Measurements from ENCODE around the gene EPHB3. TPM values are rescaled to one million over a fixed set of nuclear protein-coding genes. Genes with fewer than 3 reads are reported as not detected.

The EPHB3 gene
- total RNA-seq, 1 donor from 2014 or later = 7.2 TPM

DNA sequence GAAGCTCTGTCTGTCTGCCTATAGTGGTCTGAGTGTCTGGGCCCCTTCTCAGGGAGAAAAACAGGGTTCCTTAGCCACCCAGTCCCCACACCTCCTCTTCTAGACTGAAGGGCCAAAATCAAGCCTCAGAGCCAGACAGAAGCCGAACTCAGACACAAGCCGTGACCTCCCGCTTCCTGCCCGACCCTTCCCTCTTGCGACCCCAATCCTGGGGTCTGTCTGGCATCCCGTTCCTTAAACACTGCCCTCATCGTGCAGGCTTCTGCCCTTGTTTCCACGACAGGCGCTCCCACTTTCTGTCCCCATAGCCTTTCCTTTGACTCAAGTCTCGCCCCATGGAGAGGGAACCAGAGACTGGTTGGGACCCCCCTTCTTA is 32.3 kb downstream of the EPHB3 start:
- peak overlapping the region; percentile 27 for H3K27ac Mint-ChIP-seq (ENCODE audit: unreplicated experiment)
- TF ChIP-seq, protein P1, sequence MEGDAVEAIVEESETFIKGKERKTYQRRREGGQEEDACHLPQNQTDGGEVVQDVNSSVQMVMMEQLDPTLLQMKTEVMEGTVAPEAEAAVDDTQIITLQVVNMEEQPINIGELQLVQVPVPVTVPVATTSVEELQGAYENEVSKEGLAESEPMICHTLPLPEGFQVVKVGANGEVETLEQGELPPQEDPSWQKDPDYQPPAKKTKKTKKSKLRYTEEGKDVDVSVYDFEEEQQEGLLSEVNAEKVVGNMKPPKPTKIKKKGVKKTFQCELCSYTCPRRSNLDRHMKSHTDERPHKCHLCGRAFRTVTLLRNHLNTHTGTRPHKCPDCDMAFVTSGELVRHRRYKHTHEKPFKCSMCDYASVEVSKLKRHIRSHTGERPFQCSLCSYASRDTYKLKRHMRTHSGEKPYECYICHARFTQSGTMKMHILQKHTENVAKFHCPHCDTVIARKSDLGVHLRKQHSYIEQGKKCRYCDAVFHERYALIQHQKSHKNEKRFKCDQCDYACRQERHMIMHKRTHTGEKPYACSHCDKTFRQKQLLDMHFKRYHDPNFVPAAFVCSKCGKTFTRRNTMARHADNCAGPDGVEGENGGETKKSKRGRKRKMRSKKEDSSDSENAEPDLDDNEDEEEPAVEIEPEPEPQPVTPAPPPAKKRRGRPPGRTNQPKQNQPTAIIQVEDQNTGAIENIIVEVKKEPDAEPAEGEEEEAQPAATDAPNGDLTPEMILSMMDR (IDR thresholded peaks at IDR 0.05) = no peak
- H3K4me3 Mint-ChIP-seq (ENCODE audit: unreplicated experiment) = no peak overlapping the region
- H3K27me3 Mint-ChIP-seq (ENCODE audit: low read depth) = no peaks in the 10 kb centered on the region
- peak; percentile 28 for DNase-seq (ENCODE audit: low spot score)
- no peaks in the 10 kb centered on the region for H3K9me3 Mint-ChIP-seq (ENCODE audit: low read depth)
- peaks cover 27% of the 10 kb centered on the region for H3K4me1 Mint-ChIP-seq (ENCODE audit: low read depth)
- no peaks in the 10 kb centered on the region for H3K36me3 Mint-ChIP-seq (ENCODE audit: low read depth)

DNA sequence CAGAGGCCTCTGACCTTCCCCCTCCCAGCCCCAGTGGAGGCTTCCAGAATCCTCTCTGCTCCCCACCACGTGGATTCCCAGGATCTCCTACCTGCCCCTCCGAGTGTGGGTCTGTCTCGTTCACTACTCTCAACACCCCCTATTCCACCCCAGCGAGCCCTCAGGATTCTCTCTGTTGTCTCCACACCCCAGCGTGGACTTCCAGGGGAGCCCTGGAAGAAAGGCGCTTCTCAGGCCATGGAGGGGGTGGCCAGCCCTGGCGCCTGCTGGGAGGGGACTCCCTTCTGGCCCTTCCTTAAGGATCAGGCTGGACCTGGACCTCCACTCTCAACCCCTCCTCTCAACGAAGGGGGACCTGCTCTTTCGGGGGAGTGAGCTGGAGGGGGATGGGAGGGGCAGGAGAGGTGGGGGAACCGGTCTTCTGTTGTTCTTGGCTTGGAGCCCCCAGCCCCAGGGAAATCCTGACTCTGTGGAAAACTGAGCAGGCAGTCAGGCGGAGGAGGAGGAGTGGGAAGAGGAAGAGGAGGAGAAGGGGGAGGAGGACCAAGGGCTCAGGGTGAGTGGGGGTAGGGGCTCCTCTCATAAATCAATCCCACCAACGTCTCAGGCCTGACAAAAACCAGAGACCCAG is 32.9 kb downstream of the EPHB3 start:
- H3K27ac Mint-ChIP-seq (ENCODE audit: unreplicated experiment) = no peak overlapping the region

DNA sequence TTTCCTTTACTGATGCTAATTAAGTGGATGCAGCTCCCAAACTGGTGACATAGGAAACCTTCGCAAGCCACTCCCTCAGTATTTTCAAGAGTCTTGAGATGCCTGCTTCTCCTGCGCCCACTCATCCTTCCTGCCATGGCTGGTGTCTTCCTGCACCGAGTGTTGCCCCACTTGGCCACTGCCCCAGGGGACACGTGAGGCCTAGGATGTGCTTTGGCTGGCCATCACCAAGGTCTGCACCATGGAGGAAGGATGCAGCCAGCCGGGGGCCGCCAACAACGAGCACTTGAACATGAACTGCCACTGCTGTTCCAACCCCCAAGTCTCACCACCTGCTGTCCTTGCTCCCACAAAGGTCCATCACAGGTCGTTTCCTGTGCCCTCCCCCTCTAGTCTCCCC is 34.1 kb downstream of the EPHB3 start:
- no peaks in the 10 kb centered on the region for H3K9me3 Mint-ChIP-seq (ENCODE audit: low read depth)
- no peaks in the 10 kb centered on the region for H3K27me3 Mint-ChIP-seq (ENCODE audit: low read depth)
- no peak overlapping the region for H3K4me3 Mint-ChIP-seq (ENCODE audit: unreplicated experiment)
- TF ChIP-seq, protein P1 (IDR thresholded peaks at IDR 0.05) = no peak
- no peak for DNase-seq (ENCODE audit: low spot score)
- H3K4me1 Mint-ChIP-seq (ENCODE audit: low read depth) = peaks cover 29% of the 10 kb centered on the region
- no peaks in the 10 kb centered on the region for H3K36me3 Mint-ChIP-seq (ENCODE audit: low read depth)
- no peak overlapping the region for H3K27ac Mint-ChIP-seq (ENCODE audit: unreplicated experiment)

More for the DNA sequence above, 32.9 kb downstream of the EPHB3 start:
- Mint-ChIP-seq H3K4me1 (ENCODE audit: low read depth) (peaks cover 27% of the 10 kb centered on the region), H3K9me3 (ENCODE audit: low read depth) (no peaks in the 10 kb centered on the region), H3K4me3 (ENCODE audit: unreplicated experiment) (no peak overlapping the region), H3K27me3 (ENCODE audit: low read depth) (no peaks in the 10 kb centered on the region), H3K36me3 (ENCODE audit: low read depth) (no peaks in the 10 kb centered on the region)
- TF ChIP-seq, protein P1 (IDR thresholded peaks at IDR 0.05) = no peak
- no peak for DNase-seq (ENCODE audit: low spot score)

DNA sequence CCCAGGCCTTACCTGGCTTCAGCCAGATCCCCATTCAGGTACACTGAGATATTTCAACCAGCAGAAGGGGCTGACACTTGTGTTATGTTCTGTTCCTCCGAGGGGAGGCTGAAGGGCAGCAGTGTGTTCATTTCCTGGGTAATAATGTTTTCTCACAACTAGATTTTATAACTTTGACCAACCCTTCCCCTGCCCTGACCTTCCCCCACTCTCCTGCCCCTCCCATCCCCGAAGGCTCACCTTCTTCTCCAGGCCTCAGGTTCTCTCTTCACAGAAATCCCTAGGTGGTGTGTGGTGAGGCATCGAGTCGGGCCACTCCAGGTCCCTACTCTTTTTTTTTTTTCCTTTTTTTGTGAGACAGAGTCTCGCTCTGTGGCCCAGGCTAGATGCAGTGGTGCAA is 34.6 kb downstream of the EPHB3 start:
- peaks cover 34% of the 10 kb centered on the region for H3K4me1 Mint-ChIP-seq (ENCODE audit: low read depth)

DNA sequence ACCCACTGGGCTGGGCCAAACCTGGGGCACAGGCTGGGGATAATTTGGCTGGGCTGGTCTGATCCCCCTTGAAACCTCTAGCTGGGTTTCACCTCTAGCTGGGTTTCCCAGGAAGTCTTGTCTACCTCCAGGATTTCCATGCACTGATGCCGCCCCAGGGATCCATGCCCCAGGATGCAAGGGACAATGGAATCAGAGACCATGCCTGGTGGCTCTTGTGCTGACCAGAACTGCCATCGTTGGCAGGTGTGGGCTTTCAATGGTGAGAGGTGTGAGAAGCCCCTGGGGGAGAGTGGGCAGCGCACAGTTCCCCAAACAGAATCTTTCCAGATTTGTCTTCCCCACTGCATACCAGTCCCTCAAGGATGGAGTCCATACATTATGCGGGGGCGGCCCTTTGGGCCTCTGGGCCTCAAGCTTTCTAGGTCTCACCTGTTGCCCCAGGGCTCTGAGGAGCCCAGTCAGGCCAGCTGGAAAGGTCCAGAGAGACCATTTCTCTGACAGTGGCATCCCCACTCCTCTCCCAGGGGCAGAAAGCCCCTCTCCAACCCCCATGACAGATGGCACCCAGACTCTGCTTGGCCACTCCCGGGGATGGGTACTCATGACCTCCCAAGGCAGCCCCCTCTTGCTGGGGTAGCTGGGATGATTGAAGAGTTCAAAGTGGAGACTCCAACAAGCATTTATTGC is 35.4 kb downstream of the EPHB3 start:
- H3K4me3 Mint-ChIP-seq (ENCODE audit: unreplicated experiment) = no peak overlapping the region
- H3K9me3 Mint-ChIP-seq (ENCODE audit: low read depth) = no peaks in the 10 kb centered on the region
- H3K36me3 Mint-ChIP-seq (ENCODE audit: low read depth) = no peaks in the 10 kb centered on the region
- TF ChIP-seq, protein P1 (IDR thresholded peaks at IDR 0.05) = no peak
- H3K27ac Mint-ChIP-seq (ENCODE audit: unreplicated experiment) = no peak overlapping the region
- H3K27me3 Mint-ChIP-seq (ENCODE audit: low read depth) = no peaks in the 10 kb centered on the region
- DNase-seq (ENCODE audit: low spot score) = no peak
- peaks cover 36% of the 10 kb centered on the region for H3K4me1 Mint-ChIP-seq (ENCODE audit: low read depth)

More for the DNA sequence above, 34.6 kb downstream of the EPHB3 start:
- H3K36me3 Mint-ChIP-seq (ENCODE audit: low read depth) = no peaks in the 10 kb centered on the region
- no peaks in the 10 kb centered on the region for H3K9me3 Mint-ChIP-seq (ENCODE audit: low read depth)
- no peak overlapping the region for H3K27ac Mint-ChIP-seq (ENCODE audit: unreplicated experiment)
- DNase-seq (ENCODE audit: low spot score) = no peak
- no peaks in the 10 kb centered on the region for H3K27me3 Mint-ChIP-seq (ENCODE audit: low read depth)
- no peak overlapping the region for H3K4me3 Mint-ChIP-seq (ENCODE audit: unreplicated experiment)
- TF ChIP-seq, protein P1 (IDR thresholded peaks at IDR 0.05) = no peak

Data from chondrocyte (in vitro differentiated cells).